LHCN-M2 (cell line): ENCODE measurements around the gene ADAD2. TPM values are rescaled to one million over a fixed set of nuclear protein-coding genes. Genes with fewer than 3 reads are reported as not detected.

Source experiments
- DNase-seq: peaks from one replicate; pipeline ENCODE4 v3.0.0-alpha.2; 2012; ENCODE audit warnings: low read depth
- total RNA-seq: library from RNA; depleted of rRNA; stranded (reverse); fragments of >200 nt; gene quantifications from 2 replicates; pipeline ENCODE4 v1.2.3, GENCODE V29; 2014; rRNA removed

Gene ADAD2
- total RNA-seq, 1 experiment from 2014 or later = not detected

DNA sequence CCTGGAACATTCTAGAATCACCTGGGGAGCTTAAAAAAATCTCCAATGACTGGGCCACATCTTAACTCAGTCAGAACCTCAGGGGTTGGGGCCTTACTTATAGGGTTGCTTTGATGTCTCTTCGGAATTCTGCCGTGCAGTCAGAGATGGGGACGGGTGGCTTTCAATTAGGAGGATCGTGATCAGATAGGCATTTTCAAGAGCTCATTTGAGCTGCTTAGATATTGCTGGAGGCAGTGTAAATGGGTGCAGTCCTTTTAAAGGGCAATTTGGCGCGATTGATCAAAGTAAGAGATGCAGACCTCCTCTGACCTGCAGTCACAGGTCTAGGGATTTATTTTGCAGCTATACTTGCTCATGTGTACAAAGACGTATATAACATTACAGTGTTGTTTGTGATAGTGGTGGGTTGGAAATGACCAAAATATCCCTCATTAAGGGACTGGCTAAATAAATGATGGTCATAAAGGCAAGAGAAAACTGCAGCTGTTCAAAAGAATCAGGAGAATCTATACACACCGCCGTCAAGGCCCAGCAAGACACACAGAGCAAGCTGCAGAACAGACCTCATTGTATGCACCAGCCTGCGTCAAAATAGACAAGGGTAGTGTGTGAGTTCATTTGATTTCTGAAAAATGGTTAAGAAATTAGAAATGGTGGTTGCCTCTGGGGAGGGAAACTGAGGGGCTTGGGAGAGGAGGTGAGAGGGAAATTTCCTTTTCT lies 55.2 kb downstream of the ADAD2 start:
- no peak for DNase-seq

DNA sequence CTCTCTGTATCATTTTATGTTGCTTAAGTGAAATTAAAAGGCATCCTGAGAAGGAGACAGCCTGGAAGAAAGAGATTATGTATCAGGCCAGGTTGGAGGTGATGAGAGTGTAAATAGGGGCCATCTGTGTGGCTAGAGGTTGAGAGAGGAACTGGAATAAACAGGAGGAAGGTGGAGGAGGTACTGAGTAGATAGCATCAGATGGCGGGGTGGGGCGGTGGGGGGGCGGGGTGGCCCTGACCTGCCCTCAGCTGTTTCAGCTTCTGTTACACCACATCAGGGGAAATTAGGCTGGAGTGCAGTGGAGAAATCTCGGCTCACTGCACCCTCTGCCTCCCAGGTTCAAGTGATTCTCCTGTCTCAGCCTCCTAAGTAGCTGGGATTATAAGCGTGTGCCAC lies 55.7 kb downstream of the ADAD2 start:
- DNase-seq = no peak

Other genes starting within 250 kb of the ADAD2 start
- 5.8 and 6.5 TPM in 2 replicates for gene OSGIN1, start 237.9 kb upstream of the ADAD2 start, total RNA-seq
- not detected in 2 replicates for gene NECAB2, start 222.9 kb upstream of the ADAD2 start, total RNA-seq
- not detected in 2 replicates for gene SLC38A8, start 148.4 kb upstream of the ADAD2 start, total RNA-seq
- gene MBTPS1, start 74.2 kb upstream of the ADAD2 start, total RNA-seq = 47.1 and 48.8 TPM in 2 replicates
- 34.4 and 36.3 TPM in 2 replicates for gene HSDL1, start 46.0 kb upstream of the ADAD2 start, total RNA-seq
- 0.06 TPM in 1 of 2 replicates, not detected in the other for gene DNAAF1, start 45.8 kb upstream of the ADAD2 start, total RNA-seq
- gene TAF1C, start 4.1 kb upstream of the ADAD2 start, total RNA-seq = 26.1 and 30.1 TPM in 2 replicates
- gene KCNG4, start 48.9 kb downstream of the ADAD2 start, total RNA-seq = 0.06 TPM in 1 of 2 replicates, not detected in the other
- gene WFDC1, start 103.7 kb downstream of the ADAD2 start, total RNA-seq = not detected in 2 replicates
- not detected in 2 replicates for gene ATP2C2, start 177.4 kb downstream of the ADAD2 start, total RNA-seq